Measurements from ENCODE around the gene GDAP1L1. TPM values are rescaled to one million over a fixed set of nuclear protein-coding genes. Genes with fewer than 3 reads are reported as not detected.
A peak's percentile ranks its signal among the peaks of the same experiment; 100 is the strongest.

GDAP1L1 gene
- polyA plus RNA-seq, 3 donors: not detected

DNA sequence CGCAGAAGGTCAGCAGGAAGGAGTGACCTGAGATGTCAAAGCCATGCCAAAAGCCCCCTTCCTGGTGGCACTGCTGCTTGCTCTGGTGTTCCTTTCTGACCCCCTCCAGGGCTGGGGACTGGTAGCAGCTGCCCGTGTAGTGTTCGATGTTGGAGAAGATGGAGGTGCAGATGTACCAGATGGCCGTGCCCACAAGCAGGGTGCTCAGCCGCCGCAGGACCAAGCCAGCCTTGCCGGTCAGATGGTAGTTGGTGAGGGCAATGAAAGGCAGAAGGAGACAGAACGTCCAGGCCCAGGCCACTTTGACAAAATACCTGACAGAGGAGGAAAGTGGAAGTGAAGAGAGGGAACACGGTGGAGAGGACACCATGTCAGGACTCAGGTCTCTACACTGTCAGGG, 59.8 kb downstream of the GDAP1L1 start:
- Histone ChIP-seq H3K27ac (ENCODE audit: low read depth in 1 of 2, low read length in 2 of 2) (no peak overlapping the region), H3K4me3 (replicated peaks in 1 of 3; ENCODE audit: low read depth in 2 of 3, low read length in 3 of 3) (no peak overlapping the region), H3K9me3 (replicated peaks in 1 of 2; ENCODE audit: control insufficient read depth in 1 of 2, insufficient read depth in 1 of 2, low read length in 2 of 2) (no peaks in the 10 kb centered on the region), H3K9ac (ENCODE audit: insufficient read depth, low read length, poor library complexity, severe bottlenecking) (no peak overlapping the region), H3K36me3 (replicated peaks in 1 of 2; ENCODE audit: control insufficient read depth in 1 of 2, insufficient read depth in 2 of 2, low read length in 2 of 2) (no peaks in the 10 kb centered on the region), H4K20me1 (ENCODE audit: insufficient read depth, low read length) (no peaks in the 10 kb centered on the region), H3K79me2 (ENCODE audit: insufficient read depth, low read length) (peaks cover 8% of the 10 kb centered on the region), H2AFZ (ENCODE audit: insufficient read depth, low read depth, low read length, poor library complexity, severe bottlenecking) (no peak overlapping the region), H3K4me1 (ENCODE audit: control insufficient read depth in 1 of 2, insufficient read depth in 2 of 2, low read length in 2 of 2) (peaks cover 16 to 23% of the 10 kb centered on the region in 2 donors), H3K4me2 (replicated peaks; ENCODE audit: extremely low read depth, low read length, poor library complexity, severe bottlenecking) (no peak overlapping the region), H3K27me3 (ENCODE audit: control insufficient read depth in 2 of 2, insufficient read depth in 2 of 2, low read length in 2 of 2) (peaks cover 0 to 5% of the 10 kb centered on the region in 2 donors)
- Mint-ChIP-seq H3K27ac (no peak overlapping the region), H3K36me3 (peaks cover 3 to 9% of the 10 kb centered on the region in 2 donors), H3K27me3 (ENCODE audit: low read depth in 3 of 3) (peaks cover 2 to 8% (median 5%) of the 10 kb centered on the region in 3 donors), H3K4me3 (no peak overlapping the region), H3K4me1 (peaks cover 16% of the 10 kb centered on the region), H3K9me3 (no peaks in the 10 kb centered on the region)
- DNase-seq: no peak
- intact Hi-C loops (cut with micrococcal nuclease): loop anchor here in 1 of 2 donors (10.0 kb wide), 1 partner anchor 842 kb away; no protein-coding TSS in a partner anchor
- WGBS (ENCODE audit: insufficient coverage): 100% methylated on average over 8 of the region's 9 CpGs
- TF ChIP-seq, protein P1, sequence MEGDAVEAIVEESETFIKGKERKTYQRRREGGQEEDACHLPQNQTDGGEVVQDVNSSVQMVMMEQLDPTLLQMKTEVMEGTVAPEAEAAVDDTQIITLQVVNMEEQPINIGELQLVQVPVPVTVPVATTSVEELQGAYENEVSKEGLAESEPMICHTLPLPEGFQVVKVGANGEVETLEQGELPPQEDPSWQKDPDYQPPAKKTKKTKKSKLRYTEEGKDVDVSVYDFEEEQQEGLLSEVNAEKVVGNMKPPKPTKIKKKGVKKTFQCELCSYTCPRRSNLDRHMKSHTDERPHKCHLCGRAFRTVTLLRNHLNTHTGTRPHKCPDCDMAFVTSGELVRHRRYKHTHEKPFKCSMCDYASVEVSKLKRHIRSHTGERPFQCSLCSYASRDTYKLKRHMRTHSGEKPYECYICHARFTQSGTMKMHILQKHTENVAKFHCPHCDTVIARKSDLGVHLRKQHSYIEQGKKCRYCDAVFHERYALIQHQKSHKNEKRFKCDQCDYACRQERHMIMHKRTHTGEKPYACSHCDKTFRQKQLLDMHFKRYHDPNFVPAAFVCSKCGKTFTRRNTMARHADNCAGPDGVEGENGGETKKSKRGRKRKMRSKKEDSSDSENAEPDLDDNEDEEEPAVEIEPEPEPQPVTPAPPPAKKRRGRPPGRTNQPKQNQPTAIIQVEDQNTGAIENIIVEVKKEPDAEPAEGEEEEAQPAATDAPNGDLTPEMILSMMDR (IDR thresholded peaks at IDR 0.05): no peak

DNA sequence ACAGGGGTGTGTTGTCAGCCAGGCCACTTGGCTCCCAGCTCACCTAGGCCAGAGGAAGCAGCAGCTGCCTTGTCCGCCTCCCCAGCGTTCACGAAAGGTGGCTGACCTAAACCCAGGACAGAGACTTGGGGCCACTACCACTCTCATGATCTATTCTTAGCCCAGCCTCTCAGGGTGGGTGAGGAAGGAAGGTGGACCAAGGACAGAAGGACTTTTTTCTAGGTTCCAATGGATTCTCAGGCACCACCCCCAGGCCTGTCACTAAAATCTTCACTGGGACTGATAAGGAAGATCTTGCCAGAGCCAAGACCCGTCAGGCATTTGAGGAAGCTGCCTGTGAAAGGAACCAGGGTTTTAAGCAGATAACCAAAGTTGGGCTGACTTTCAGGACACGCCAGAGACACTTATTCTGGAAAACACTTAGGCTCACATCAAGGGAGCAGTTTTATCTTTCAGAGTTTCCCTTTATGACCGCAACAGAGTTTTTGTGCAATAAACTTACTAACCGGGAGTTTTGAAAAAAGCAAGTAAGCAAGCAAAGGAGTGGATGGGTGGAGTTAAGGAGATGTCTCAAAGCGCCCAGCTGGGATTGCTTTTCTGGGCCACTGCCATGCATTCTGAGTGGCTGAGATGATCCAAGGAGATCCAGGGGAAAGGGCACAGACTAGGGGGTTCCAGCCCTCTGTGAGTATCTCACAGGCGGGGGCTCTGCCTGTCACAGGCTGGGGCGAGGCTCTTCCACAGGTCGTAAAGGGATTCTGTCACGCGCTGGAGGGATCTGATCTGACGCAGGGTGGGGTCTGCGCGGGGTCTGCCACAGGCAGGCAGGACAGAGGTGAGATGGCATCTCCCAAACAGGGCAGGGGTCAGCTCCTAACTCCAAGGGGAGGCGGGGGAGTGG, 62.9 kb downstream of the GDAP1L1 start:
- H2AFZ ChIP-seq (ENCODE audit: insufficient read depth, low read depth, low read length, poor library complexity, severe bottlenecking): peak overlapping the region; percentile 93
- 9% methylated on average over 8 of the region's 17 CpGs for WGBS (ENCODE audit: insufficient coverage)
- peak; percentile 12 to 28 (median 22) for DNase-seq

More for the DNA sequence above, 62.9 kb downstream of the GDAP1L1 start:
- Histone ChIP-seq H3K27ac (ENCODE audit: low read depth in 1 of 2, low read length in 2 of 2) (peak overlapping the region in 1 of 2 donors; percentile 73), H3K27me3 (ENCODE audit: control insufficient read depth in 2 of 2, insufficient read depth in 2 of 2, low read length in 2 of 2) (peaks cover 0 to 7% of the 10 kb centered on the region in 2 donors), H3K9me3 (replicated peaks in 1 of 2; ENCODE audit: control insufficient read depth in 1 of 2, insufficient read depth in 1 of 2, low read length in 2 of 2) (no peaks in the 10 kb centered on the region), H3K4me3 (replicated peaks in 1 of 3; ENCODE audit: low read depth in 2 of 3, low read length in 3 of 3) (peak overlapping the region; percentile 61 to 89 (median 82)), H3K36me3 (replicated peaks in 1 of 2; ENCODE audit: control insufficient read depth in 1 of 2, insufficient read depth in 2 of 2, low read length in 2 of 2) (no peaks in the 10 kb centered on the region), H4K20me1 (ENCODE audit: insufficient read depth, low read length) (no peaks in the 10 kb centered on the region), H3K4me1 (ENCODE audit: control insufficient read depth in 1 of 2, insufficient read depth in 2 of 2, low read length in 2 of 2) (peaks cover 16 to 23% of the 10 kb centered on the region in 2 donors), H3K4me2 (replicated peaks; ENCODE audit: extremely low read depth, low read length, poor library complexity, severe bottlenecking) (peak overlapping the region; percentile 81), H3K79me2 (ENCODE audit: insufficient read depth, low read length) (peaks cover 8% of the 10 kb centered on the region), H3K9ac (ENCODE audit: insufficient read depth, low read length, poor library complexity, severe bottlenecking) (peak overlapping the region; percentile 75)
- Mint-ChIP-seq H3K27ac (peak overlapping the region in 6 of 7 donors; percentile 66 to 85 (median 74)), H3K9me3 (no peaks in the 10 kb centered on the region), H3K36me3 (peaks cover 3 to 7% of the 10 kb centered on the region in 2 donors), H3K27me3 (ENCODE audit: low read depth in 3 of 3) (peaks cover 5 to 14% (median 8%) of the 10 kb centered on the region in 3 donors), H3K4me1 (peaks cover 16% of the 10 kb centered on the region), H3K4me3 (peak overlapping the region; percentile 83 to 91)
- intact Hi-C loops (cut with micrococcal nuclease): loop anchor here (2.0 to 10.0 kb wide), 3 partner anchors 93 to 845 kb away; partner anchors contain the start of gene OSER1 (in 1 of the 2)
- TF ChIP-seq, protein P1 (IDR thresholded peaks at IDR 0.05): no peak

All from CD14-positive monocyte (primary cell).